Esophagus muscularis mucosa (tissue), 3 donors: Measurements from ENCODE around the gene PLBD2.

ENCODE experiments used
- EP300 ChIP-seq: sonication (generic); formaldehyde crosslinking; IDR thresholded peaks from one replicate; pipeline ENCODE4 v1.6.1; 2017; ENCODE audit warnings: antibody characterized with exemption
- TF ChIP-seq, protein P1 (sequence below), 3 experiments: fragments of 200-600 bp in 2 of 3; fragments of 450-650 bp in 1 of 3; sonication (generic) in 2 of 3; IDR thresholded peaks; one replicate each; pipeline ENCODE4 v1.5.1; 2017 to 2019; ENCODE audit warnings: antibody characterized with exemption in 3 of 3, mild to moderate bottlenecking in 2 of 3, moderate library complexity in 1 of 3

DNA sequence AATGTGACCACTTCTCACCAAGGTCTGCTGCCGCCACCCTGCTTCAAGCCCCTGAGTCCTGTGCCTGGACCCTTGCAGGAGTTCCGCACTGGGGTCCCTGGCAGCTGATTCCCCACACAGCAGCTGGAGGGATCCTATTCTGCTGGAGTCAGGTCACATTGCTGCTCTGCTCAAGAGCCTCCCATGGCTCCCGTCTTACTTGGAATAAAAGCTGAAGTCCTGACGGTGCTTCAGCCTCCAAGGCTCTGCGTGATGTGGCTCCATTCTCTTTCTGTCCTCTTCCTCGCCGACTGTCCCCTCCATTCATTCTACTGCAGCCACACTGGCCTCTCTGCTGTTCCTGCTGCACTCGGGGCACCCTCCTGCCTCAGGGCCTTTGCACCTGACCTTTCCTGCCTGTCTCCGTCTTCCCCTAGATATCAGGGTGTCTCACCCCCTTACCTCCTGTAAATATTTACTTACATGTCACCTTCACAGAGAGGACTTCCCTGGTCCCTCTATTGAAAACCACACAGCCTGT lies 56.2 kb downstream of the PLBD2 start:
- TF ChIP-seq, protein P1, sequence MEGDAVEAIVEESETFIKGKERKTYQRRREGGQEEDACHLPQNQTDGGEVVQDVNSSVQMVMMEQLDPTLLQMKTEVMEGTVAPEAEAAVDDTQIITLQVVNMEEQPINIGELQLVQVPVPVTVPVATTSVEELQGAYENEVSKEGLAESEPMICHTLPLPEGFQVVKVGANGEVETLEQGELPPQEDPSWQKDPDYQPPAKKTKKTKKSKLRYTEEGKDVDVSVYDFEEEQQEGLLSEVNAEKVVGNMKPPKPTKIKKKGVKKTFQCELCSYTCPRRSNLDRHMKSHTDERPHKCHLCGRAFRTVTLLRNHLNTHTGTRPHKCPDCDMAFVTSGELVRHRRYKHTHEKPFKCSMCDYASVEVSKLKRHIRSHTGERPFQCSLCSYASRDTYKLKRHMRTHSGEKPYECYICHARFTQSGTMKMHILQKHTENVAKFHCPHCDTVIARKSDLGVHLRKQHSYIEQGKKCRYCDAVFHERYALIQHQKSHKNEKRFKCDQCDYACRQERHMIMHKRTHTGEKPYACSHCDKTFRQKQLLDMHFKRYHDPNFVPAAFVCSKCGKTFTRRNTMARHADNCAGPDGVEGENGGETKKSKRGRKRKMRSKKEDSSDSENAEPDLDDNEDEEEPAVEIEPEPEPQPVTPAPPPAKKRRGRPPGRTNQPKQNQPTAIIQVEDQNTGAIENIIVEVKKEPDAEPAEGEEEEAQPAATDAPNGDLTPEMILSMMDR (IDR thresholded peaks at IDR 0.05): no peak
- TF ChIP-seq EP300: no peak
